HepG2 (cell line): ENCODE measurements around the gene ZNF669. TPM values are rescaled to one million over a fixed set of nuclear protein-coding genes. Genes with fewer than 3 reads are reported as not detected.

Source experiments
- CSRNP2 ChIP-seq: sonication (generic); formaldehyde crosslinking; conservative IDR thresholded peaks from 2 replicates; pipeline ENCODE4 v1.8.0; 2022; ENCODE audit warnings: low read depth, missing genetic modification reagents
- ESRRA ChIP-seq: sonication (generic); formaldehyde crosslinking; IDR thresholded peaks from 2 replicates; pipeline ENCODE4 v1.5.1; 2020; ENCODE audit warnings: mild to moderate bottlenecking, low read depth, missing genetic modification reagents
- FLYWCH1 ChIP-seq: sonication (generic); formaldehyde crosslinking; IDR thresholded peaks from 2 replicates; pipeline ENCODE4 v1.8.1; 2023; ENCODE audit warnings: mild to moderate bottlenecking, missing genetic modification reagents
- GABPB1 ChIP-seq: IDR thresholded peaks from 2 replicates; pipeline ENCODE4 v1.6.1; 2016; ENCODE audit warnings: mild to moderate bottlenecking, missing genetic modification reagents, moderate library complexity, missing compliant biosample characterization
- NR2F6 ChIP-seq, 2 experiments: IDR thresholded peaks; 2 replicates each; pipeline ENCODE4 v1.6.1; 2016; ENCODE audit warnings: antibody characterized with exemption in 1 of 2, mild to moderate bottlenecking in 1 of 2
- RARA ChIP-seq: IDR thresholded peaks from 2 replicates; pipeline ENCODE4 v1.6.1; 2016; ENCODE audit warnings: missing genetic modification reagents, missing compliant biosample characterization
- RXRA ChIP-seq: sonication (generic); formaldehyde crosslinking; IDR thresholded peaks from 2 replicates; pipeline ENCODE4 v1.5.1; 2020; ENCODE audit warnings: missing genetic modification reagents
- SAP130 ChIP-seq: IDR thresholded peaks from 2 replicates; pipeline ENCODE4 v1.6.1; 2016; ENCODE audit warnings: low read depth
- SP5 ChIP-seq: IDR thresholded peaks from 2 replicates; pipeline ENCODE4 v1.6.1; 2016; ENCODE audit warnings: low read depth, borderline replicate concordance
- SPEN ChIP-seq: sonication (generic); formaldehyde crosslinking; IDR thresholded peaks from 2 replicates; pipeline ENCODE4 v1.5.1; 2020; ENCODE audit warnings: low read depth, mild to moderate bottlenecking, missing genetic modification reagents
- SRSF9 ChIP-seq: fragments of 200-400 bp; formaldehyde crosslinking; IDR thresholded peaks from 2 replicates; pipeline ENCODE4 v1.6.1; 2018; ENCODE audit warnings: borderline replicate concordance, mild to moderate bottlenecking, low read depth, low read length; ENCODE audit not compliant: insufficient read depth, poor library complexity, severe bottlenecking
- TGIF2 ChIP-seq: IDR thresholded peaks from 2 replicates; pipeline ENCODE4 v1.6.1; 2016; ENCODE audit warnings: control low read depth, missing compliant biosample characterization
- ZMAT3 ChIP-seq: sonication (generic); formaldehyde crosslinking; conservative IDR thresholded peaks from 2 replicates; pipeline ENCODE4 v1.7.0; 2021; ENCODE audit warnings: missing genetic modification reagents
- ZMYM4 ChIP-seq: sonication (generic); formaldehyde crosslinking; IDR thresholded peaks from 2 replicates; pipeline ENCODE4 v1.8.1; 2023; ENCODE audit warnings: mild to moderate bottlenecking, missing genetic modification reagents
- ZNF766 ChIP-seq: sonication (generic); formaldehyde crosslinking; IDR thresholded peaks from 2 replicates; pipeline ENCODE4 v1.5.0; 2020; ENCODE audit warnings: missing genetic modification reagents, borderline replicate concordance
- ZNF83 ChIP-seq: sonication (generic); formaldehyde crosslinking; IDR thresholded peaks from 2 replicates; pipeline ENCODE4 v1.4.0; 2020; ENCODE audit warnings: missing genetic modification reagents, mild to moderate bottlenecking, borderline replicate concordance
- polyA plus RNA-seq, 8 experiments: library from polyadenylated mRNA; depleted of rRNA in 3 of 8; stranded (reverse) in 7 of 8; unstranded in 1 of 8; fragments of >200 nt; fragmentation: Illumina TruSeq in 4 of 8; extraction: Trizol in 4 of 8; gene quantifications; 2 replicates each; pipeline versions ENCODE4 v1.2.1 to v1.2.3, GENCODE V29; 2011 to 2016; ENCODE audit warnings: low read depth in 4 of 8, missing spikeins in 1 of 8, mixed read lengths in 1 of 8; ENCODE audit not compliant: insufficient read depth in 1 of 8
- total RNA-seq, 5 experiments: library from RNA; depleted of rRNA; stranded (reverse); fragments of >200 nt; fragmentation: Illumina TruSeq; extraction: Trizol; gene quantifications; 2 replicates each; pipeline ENCODE4 v1.2.3, GENCODE V29; 2016; ENCODE audit warnings: low read depth in 1 of 5
- TF ChIP-seq, protein P1 (sequence below): sonication (generic); formaldehyde crosslinking; IDR thresholded peaks from 2 replicates; pipeline ENCODE4 v1.9.0; 2021; ENCODE audit warnings: missing genetic modification reagents, borderline replicate concordance
- TF ChIP-seq, protein P2 (sequence below): sonication (generic); formaldehyde crosslinking; IDR thresholded peaks from 2 replicates; pipeline ENCODE4 v1.5.0; 2020; ENCODE audit warnings: mild to moderate bottlenecking, missing genetic modification reagents, borderline replicate concordance
- TF ChIP-seq, protein P3 (sequence below): sonication (generic); formaldehyde crosslinking; IDR thresholded peaks from 2 replicates; pipeline ENCODE4 v1.5.0; 2020; ENCODE audit warnings: missing genetic modification reagents
- TF ChIP-seq, protein P4 (sequence below): sonication (generic); formaldehyde crosslinking; IDR thresholded peaks from 2 replicates; pipeline ENCODE4 v1.8.1; 2023; ENCODE audit warnings: mild to moderate bottlenecking, missing genetic modification reagents

ZNF669 gene
- total and polyA plus RNA-seq, 2 of the 13 experiments (the other 11 are each of a cell fraction or from before 2014, with no cell fraction given) = 3.1 to 14.6 TPM

DNA sequence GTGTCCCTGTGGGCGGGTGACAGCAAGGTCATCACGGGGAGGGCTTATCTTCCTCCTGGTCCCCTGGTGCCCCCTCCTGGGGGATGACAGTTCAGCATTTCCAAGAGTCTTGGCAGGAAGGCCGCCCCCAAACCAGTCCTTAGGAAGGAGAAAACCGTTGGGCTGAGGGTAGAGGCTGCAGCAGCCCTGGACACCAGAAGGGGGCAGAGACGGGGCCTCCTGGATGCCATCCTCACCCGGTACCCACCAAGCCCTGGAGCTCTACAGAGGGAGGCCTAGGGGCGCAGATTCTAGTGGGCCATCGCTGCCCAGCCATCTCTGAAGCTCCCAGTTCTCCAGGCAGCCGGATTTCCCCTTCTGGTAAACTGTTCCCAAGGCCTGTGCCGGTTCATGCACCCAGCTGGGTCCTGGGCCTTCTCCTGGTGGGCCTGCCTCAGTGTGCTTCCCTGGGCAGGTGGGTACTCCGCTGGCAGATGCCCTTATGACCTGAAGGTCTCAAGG lies 14.8 kb upstream of the ZNF669 start (continued):
- TF ChIP-seq, protein P1, sequence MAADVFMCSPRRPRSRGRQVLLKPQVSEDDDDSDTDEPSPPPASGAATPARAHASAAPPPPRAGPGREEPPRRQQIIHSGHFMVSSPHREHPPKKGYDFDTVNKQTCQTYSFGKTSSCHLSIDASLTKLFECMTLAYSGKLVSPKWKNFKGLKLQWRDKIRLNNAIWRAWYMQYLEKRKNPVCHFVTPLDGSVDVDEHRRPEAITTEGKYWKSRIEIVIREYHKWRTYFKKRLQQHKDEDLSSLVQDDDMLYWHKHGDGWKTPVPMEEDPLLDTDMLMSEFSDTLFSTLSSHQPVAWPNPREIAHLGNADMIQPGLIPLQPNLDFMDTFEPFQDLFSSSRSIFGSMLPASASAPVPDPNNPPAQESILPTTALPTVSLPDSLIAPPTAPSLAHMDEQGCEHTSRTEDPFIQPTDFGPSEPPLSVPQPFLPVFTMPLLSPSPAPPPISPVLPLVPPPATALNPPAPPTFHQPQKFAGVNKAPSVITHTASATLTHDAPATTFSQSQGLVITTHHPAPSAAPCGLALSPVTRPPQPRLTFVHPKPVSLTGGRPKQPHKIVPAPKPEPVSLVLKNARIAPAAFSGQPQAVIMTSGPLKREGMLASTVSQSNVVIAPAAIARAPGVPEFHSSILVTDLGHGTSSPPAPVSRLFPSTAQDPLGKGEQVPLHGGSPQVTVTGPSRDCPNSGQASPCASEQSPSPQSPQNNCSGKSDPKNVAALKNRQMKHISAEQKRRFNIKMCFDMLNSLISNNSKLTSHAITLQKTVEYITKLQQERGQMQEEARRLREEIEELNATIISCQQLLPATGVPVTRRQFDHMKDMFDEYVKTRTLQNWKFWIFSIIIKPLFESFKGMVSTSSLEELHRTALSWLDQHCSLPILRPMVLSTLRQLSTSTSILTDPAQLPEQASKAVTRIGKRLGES = no peak
- TF ChIP-seq SRSF9 = no peak
- peak; percentile 72 for TF ChIP-seq ESRRA (CRISPR knock-in tag)
- TF ChIP-seq NR2F6 (IDR thresholded peaks at IDR 0.05) = peak; percentile 36; the same call in 1 of the 2 replicates
- peak; percentile 58; the same call in 1 of the 2 replicates for TF ChIP-seq NR2F6 (CRISPR knock-in tag; IDR thresholded peaks at IDR 0.05)
- peak; percentile 28; the same call in 1 of the 2 replicates for TF ChIP-seq RXRA
- no peak for TF ChIP-seq SPEN
- TF ChIP-seq GABPB1 (CRISPR knock-in tag) = no peak
- TF ChIP-seq, protein P2, sequence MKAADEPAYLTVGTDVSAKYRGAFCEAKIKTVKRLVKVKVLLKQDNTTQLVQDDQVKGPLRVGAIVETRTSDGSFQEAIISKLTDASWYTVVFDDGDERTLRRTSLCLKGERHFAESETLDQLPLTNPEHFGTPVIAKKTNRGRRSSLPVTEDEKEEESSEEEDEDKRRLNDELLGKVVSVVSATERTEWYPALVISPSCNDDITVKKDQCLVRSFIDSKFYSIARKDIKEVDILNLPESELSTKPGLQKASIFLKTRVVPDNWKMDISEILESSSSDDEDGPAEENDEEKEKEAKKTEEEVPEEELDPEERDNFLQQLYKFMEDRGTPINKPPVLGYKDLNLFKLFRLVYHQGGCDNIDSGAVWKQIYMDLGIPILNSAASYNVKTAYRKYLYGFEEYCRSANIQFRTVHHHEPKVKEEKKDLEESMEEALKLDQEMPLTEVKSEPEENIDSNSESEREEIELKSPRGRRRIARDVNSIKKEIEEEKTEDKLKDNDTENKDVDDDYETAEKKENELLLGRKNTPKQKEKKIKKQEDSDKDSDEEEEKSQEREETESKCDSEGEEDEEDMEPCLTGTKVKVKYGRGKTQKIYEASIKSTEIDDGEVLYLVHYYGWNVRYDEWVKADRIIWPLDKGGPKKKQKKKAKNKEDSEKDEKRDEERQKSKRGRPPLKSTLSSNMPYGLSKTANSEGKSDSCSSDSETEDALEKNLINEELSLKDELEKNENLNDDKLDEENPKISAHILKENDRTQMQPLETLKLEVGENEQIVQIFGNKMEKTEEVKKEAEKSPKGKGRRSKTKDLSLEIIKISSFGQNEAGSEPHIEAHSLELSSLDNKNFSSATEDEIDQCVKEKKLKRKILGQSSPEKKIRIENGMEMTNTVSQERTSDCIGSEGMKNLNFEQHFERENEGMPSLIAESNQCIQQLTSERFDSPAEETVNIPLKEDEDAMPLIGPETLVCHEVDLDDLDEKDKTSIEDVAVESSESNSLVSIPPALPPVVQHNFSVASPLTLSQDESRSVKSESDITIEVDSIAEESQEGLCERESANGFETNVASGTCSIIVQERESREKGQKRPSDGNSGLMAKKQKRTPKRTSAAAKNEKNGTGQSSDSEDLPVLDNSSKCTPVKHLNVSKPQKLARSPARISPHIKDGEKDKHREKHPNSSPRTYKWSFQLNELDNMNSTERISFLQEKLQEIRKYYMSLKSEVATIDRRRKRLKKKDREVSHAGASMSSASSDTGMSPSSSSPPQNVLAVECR (CRISPR knock-in tag) = peak; percentile 50; the same call in 1 of the 2 replicates
- no peak for TF ChIP-seq TGIF2
- no peak for TF ChIP-seq ZNF766
- TF ChIP-seq ZMYM4 = peak; percentile 72
- TF ChIP-seq RARA = peak; percentile 73
- TF ChIP-seq FLYWCH1 = no peak
- TF ChIP-seq, protein P3, sequence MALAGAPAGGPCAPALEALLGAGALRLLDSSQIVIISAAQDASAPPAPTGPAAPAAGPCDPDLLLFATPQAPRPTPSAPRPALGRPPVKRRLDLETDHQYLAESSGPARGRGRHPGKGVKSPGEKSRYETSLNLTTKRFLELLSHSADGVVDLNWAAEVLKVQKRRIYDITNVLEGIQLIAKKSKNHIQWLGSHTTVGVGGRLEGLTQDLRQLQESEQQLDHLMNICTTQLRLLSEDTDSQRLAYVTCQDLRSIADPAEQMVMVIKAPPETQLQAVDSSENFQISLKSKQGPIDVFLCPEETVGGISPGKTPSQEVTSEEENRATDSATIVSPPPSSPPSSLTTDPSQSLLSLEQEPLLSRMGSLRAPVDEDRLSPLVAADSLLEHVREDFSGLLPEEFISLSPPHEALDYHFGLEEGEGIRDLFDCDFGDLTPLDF (CRISPR knock-in tag) = no peak
- no peak for TF ChIP-seq ZMAT3 (CRISPR knock-in tag)
- peak; percentile 74 for TF ChIP-seq SAP130 (CRISPR knock-in tag)
- TF ChIP-seq, protein P4, sequence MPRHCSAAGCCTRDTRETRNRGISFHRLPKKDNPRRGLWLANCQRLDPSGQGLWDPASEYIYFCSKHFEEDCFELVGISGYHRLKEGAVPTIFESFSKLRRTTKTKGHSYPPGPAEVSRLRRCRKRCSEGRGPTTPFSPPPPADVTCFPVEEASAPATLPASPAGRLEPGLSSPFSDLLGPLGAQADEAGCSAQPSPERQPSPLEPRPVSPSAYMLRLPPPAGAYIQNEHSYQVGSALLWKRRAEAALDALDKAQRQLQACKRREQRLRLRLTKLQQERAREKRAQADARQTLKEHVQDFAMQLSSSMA (CRISPR knock-in tag) = no peak
- TF ChIP-seq SP5 = peak; percentile 58; the same call in 1 of the 2 replicates
- TF ChIP-seq ZNF83 = no peak
- no peak for TF ChIP-seq CSRNP2
